Dermis microvascular lymphatic vessel endothelial cell (primary cell): Measurements from ENCODE around the gene PLA2G3. TPM values are rescaled to one million over a fixed set of nuclear protein-coding genes. Genes with fewer than 3 reads are reported as not detected.
A peak's percentile ranks its signal among the peaks of the same experiment; 100 is the strongest.
"Not testable (repeated sequence)": the region's sequence is repeated elsewhere in the genome, so short reads cannot be mapped to it uniquely, and the experiment has no call there.

Experiments
- DNase-seq, 2 donors: peaks; one replicate each; pipeline versions ENCODE4 v3.0.0 to v3.0.0-alpha.2; 2010; ENCODE audit warnings: low read depth in 2 of 2
- total RNA-seq: library from RNA; depleted of rRNA; stranded (reverse); fragments of >200 nt; gene quantifications from 2 replicates; pipeline ENCODE4 v1.2.1, GENCODE V29; 2014

Gene PLA2G3, protein sequence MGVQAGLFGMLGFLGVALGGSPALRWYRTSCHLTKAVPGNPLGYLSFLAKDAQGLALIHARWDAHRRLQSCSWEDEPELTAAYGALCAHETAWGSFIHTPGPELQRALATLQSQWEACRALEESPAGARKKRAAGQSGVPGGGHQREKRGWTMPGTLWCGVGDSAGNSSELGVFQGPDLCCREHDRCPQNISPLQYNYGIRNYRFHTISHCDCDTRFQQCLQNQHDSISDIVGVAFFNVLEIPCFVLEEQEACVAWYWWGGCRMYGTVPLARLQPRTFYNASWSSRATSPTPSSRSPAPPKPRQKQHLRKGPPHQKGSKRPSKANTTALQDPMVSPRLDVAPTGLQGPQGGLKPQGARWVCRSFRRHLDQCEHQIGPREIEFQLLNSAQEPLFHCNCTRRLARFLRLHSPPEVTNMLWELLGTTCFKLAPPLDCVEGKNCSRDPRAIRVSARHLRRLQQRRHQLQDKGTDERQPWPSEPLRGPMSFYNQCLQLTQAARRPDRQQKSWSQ
- total RNA-seq, result under 0.01 TPM in 1 of 2 replicates, not detected in the other

DNA sequence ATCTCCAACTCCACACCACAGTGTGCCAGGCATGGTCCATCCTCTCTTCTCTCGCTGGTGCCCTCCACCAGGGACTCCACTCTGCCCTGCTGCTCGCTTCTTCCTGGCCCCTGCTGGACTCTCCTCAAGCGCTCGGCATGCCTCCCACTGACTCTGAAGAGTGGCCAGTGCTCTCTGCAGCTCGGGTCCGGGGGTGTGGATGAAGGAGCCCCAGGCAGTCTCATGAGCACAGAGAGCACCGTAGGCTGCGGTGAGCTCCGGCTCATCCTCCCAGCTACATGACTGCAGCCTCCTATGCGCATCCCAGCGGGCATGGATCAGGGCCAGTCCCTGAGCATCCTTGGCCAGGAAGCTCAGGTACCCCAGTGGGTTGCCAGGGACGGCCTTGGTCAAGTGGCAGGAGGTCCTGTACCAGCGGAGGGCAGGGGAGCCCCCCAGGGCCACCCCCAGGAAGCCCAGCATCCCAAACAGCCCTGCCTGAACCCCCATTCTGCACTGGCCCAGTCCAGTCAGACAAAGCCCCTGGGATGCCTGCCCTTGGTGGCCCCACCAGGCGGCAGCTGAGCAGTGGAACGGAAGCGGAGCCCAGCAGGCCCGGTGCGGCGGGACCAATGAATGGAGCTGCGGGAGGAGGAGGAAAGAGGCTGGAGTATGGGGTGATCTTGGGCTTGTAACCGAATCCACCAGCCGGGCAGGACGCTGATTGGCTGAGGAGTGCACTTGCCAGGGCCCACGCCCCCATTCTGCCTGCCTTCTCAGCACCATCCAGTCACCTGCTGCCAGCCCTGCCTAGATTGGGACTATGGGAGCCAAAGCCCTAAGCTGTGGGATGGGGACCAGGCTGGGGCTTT, at the start of gene PLA2G3:
Gene PLA2G3 (minus strand): TSS at position 643 of the 851 bp plus-strand sequence. CDS start 154 bp downstream, at position 489.
- peak in 1 of 2 donors; percentile 20 for DNase-seq

GRCh38 chr22:31187627-31188026, 47.3 kb upstream of the PLA2G3 start:
- no peak for DNase-seq

DNA sequence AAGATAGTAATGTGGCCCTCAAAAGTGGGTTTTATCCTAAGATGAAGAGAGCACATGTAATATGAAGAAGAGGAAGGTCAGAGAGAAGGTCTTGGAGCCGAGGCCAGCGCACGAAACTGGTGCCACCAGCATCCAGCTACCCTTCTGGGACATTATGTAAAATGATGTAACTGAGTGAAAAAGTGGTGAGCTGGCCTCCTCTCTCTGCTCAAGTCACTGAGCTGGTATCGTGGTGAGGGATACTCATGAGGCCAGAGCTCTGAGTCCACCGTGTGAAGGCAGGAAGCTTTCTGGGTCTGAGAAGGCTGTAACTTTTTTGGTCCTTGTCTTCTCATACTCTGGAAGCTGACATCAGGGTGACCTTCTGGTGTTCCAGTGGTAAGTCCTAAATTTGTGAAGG, 44.7 kb upstream of the PLA2G3 start:
- no peak for DNase-seq

- no peak for DNase-seq
Observed at GRCh38 chr22:31184015-31184414, 43.7 kb upstream of the PLA2G3 start.

DNA sequence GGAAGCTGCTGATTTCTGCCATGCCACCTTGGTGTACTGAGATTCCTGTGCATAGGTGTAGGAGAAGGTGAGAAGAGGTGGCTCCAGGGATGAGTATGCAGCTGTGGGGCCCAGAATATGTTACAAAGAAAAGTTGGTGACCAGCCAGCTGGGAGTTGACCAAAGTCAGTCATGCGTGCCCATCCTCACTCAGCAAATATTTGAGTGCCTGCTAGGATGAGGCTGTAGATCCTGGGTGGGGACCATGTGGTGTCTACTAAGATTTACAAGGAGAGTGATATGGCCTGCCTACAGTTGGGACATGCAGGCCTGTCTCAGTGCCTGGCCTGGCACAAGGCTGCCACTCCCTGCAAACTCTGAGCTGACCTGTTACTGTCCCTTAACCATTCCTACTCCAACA, 39.0 kb upstream of the PLA2G3 start:
- DNase-seq, result no peak

- no peak for DNase-seq
Observed at GRCh38 chr22:31178859-31179258, 38.6 kb upstream of the PLA2G3 start.

DNA sequence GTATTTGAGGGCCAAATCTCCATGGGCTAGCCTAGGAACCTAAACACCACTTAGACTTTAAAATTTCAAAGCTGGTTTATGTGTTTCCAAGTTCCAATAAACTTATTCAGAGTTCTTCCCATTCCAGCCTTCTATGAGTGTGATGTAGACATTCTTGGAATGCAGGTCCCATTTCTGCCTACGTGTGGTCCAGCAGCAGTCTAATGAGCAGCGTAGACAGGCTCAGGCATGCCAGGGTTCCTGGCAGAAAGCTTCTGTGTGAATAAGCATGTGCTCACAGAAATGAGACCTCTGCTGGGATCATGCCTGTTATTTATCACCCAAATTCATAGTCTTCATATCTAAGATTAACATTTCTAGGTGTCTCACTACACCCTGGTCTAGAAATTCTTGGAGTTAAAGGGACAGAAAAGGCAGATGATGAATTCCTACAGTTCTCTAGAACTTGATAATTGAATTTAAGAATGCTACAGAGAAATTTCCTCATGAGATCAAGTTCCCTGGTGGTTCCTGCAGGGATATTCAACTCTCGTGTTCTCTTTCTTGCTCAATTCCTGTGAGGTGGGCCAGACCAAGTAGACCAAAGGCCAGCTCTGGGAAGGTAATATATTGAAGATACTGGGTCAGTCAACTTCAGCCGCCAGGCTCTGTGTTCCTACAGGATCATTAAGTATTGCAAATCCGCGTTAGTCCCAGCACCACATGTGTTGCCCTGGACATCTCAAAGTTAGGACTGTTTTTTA, 37.3 kb upstream of the PLA2G3 start:
- no peak for DNase-seq

GRCh38 chr22:31176923-31177322, 36.6 kb upstream of the PLA2G3 start:
- DNase-seq, result no peak

DNA sequence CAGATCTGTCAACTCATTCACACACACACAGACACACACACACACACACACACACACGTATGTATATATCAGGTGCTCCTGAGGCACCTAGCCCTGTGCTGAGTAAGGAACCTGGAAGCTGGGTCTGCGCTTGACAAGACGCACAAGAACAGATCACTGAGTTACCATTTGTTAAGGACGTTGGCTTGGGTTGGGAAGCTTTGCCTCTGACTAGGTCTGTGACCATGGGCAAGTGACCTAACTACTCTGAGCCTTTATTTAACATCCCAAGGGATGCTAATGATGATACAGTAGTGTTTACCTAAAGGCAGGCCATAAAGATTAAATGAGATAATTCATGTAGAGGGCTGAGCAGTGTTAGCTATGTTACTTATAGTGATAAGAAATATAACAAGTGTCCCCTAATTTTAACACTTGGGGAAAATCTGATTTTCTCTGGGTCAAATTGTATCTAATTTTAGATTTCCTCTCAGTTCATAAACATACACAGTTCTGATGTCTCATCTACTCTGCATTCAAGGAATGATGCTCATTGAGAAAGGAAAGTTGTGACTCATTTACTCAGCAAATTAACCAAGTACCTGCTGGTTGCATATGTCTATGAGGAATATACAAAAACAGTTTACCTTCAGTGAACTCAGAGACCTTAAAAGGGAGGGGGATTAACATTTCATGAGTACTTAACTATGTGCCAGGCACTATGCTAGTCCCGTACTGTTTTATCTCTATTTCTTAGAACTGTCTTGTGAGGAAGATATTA, 33.3 kb upstream of the PLA2G3 start:
- peak in 1 of 2 donors; percentile 66 for DNase-seq

DNA sequence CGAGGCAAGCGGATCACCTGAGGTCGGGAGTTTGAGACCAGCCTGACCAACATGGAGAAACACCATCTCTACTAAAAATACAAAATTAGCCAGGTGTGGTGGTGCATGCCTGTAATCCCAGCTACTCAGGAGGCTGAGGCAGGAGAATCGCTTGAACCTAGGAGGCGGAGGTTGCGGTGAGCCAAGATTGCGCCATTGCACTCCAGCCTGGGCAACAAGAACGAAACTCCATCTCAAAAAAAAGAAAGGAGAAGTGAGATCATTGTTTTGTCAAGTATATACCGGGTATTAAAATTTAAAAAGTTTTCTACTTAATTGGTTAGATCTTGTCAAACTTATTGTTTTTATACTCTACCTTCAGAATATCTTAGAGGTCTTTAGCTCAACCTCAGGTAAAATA, 31.4 kb upstream of the PLA2G3 start:
- not testable (repeated sequence) for DNase-seq

GRCh38 chr22:31170971-31171370, 30.7 kb upstream of the PLA2G3 start:
- no peak for DNase-seq

DNA sequence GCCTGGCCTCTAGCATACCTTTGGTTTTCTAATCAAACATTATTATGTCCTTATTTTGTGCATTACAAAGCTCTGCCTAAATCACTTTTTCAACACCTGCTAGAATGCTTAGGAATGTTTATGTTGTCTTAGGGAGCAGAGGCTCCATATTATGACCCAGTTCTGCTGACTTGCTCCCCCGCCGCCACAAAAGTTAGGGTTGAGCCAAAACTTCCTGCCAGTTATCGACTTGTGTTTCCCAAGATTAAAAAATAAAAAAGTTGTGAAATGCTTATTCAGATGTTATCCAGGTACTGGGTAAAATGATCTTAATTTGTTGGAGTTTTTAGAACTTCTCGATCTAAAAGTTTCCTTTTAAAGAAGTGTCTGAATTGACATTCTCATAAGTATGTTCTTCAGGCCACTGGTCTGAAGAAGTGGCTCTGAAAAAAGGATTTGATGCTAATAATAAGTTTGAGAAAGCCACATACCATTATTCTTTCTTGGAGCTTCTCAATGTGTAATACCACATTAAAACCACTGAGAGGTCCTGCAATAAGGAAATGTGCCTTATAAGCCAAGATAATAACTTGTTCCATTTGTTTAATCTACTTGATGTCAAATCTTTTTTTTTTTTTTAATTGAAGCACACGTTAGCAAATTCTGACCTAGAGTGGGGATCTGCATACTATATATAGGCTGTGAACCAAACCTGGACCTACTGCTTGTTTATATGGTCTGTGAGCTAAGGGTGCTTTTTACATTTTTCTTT, 21.9 kb upstream of the PLA2G3 start:
- DNase-seq, result no peak

DNA sequence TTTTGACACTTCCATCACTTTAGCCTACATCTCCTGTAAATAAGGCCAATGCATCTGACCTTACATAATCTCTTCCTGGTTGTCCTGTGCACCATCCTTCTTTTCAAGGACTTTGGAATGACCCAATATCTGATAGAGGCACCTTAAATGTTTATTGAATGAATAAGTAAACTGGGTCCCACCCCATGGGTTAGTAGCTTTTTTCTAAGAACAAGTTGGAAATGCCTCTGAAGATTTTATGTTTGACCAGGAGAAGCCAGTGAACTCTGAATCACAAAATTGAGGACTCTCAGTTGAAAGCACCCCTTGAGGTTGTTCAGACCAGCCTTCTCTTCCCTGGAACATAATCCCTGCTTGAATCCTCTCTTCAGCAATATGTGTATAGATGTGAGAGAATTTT, 21.1 kb upstream of the PLA2G3 start:
- DNase-seq, result no peak

- peak in 1 of 2 donors; percentile 39 for DNase-seq
Observed at GRCh38 chr22:31160328-31160978, 20.1 kb upstream of the PLA2G3 start.

DNA sequence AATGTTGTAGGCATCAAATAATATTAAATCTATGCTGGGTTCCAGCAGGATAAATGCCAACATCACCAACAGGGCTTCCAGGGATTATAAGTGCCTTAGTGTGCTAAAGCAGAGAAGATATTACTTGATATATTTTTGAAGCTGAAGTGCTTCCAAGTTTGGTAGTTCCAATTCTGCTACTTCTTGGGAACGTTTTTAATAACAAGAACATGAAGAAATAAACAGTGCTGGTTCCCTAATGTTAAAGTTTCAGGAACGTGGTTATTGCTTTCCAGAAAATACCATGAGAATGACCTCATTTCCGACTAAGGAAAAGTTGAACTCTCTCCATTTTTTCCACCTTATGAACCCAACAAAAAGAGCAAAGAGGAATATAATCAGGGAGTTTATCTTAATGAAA, 15.1 kb upstream of the PLA2G3 start:
- DNase-seq, result peak in 1 of 2 donors; percentile 46

DNA sequence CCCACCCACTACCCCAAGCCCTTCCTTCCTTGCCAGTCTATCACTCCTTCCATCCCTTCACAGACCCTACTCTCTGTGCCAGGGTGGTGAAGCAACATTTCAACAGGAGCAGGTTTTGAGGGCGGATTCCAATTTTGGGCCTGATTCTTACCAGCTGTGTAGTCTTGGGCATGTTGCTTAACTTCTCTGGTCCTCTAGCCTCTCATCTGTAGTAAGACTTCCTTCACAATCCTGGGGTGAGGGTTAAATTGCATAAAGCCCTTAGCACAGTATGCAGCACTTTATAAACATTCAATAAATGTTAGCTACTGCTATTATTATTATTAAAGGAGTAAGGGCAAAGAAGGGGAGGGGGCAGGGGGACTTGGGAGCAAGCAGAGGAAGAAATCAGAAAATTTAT, 14.7 kb upstream of the PLA2G3 start:
- DNase-seq, result no peak

GRCh38 chr22:31153357-31153756, 13.0 kb upstream of the PLA2G3 start:
- DNase-seq, result no peak

DNA sequence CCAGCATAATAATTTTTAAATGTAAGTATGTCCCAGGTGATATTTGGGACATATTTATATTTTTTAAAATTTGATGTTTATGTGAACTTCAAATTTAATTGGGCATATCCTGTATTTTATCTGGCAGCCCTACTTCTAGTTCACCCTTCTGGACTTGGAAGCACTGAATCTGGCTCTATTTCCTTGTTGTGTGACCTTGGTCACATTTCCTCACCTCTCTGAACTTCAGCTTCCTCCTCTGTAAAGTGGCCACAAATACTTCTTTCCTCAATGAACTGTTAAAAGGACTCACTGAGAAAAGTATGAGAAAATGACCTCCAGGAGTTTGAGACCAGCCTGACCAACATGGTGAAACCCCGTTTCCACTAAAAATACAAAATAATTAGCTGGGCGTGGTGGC, 11.6 kb upstream of the PLA2G3 start:
- DNase-seq, result no peak

GRCh38 chr22:31150615-31151014, 10.3 kb upstream of the PLA2G3 start:
- no peak for DNase-seq
